Measurements from ENCODE around the gene GLB1L2.

The GLB1L2 gene

DNA sequence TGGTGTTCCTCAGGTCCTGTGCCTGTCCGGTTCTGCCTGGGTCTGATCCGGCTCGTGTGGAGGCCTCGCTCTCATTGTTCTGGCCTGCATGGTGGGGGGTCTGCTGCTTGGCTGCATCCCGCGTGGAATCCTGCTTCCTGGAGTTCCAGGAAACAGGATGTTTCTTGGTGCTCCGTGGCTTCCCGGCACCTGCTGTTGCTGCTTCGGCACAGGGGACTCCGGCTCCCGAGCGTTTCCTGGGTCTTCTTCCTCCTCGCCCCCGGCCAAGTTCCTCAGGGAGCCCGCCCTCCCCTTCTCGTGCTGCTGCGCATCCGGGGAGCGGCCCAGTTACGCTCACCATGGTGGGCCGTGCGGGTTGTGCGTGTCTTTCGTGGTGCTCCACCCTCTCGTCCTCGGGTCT is 29.9 kb downstream of the GLB1L2 start:
- Histone ChIP-seq H3K27ac (ENCODE audit: low read depth, low read length) (no peak overlapping the region), H3K9me3 (ENCODE audit: control insufficient read depth, insufficient read depth, low read depth, low read length) (no peaks in the 10 kb centered on the region), H3K27me3 (ENCODE audit: control insufficient read depth, insufficient read depth, low read length) (peaks cover 7% of the 10 kb centered on the region; the same call in 1 of the 2 replicates), H3K9ac (ENCODE audit: low read length) (no peak overlapping the region), H3K4me1 (ENCODE audit: control insufficient read depth, insufficient read depth, low read length) (no peaks in the 10 kb centered on the region; the same call in 1 of the 2 replicates), H3K4me3 (ENCODE audit: low read depth, low read length) (no peak overlapping the region), H3K36me3 (ENCODE audit: control insufficient read depth, insufficient read depth, low read length) (no peaks in the 10 kb centered on the region)

DNA sequence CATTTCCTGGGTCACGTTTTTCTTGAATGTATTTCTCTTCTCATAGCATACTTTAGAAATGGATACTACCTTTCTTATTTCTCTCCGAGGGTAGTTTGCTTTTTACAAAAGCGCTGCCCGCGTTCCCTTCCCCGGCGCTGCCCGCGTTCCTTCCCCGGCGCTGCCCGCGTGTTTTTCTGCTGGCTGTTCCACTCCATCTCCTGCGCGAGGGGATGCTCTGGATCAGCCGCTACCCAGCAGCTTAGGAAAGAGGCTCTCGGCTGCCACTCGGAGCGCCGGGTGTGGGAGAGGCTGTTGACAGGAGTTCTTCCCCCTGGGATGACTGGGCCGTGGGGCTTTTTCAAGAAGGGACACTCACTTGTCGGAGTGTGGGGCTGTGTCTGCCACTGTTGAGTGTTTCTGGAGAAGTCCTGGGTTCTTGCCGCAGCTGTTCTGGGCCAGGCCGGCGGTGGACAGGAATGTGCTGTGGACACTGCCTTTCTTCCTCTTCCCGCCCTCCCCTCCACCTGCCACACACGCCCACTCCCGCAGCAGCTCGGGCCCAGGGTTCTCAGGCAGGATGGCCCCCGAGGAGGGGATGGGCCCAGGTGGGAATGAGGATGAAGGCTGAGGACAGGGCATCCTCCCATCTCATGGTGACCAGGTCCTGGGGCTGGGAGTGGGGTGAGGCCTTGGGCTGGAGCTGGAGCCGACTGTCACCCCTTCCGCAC is 30.6 kb downstream of the GLB1L2 start:
- Histone ChIP-seq H3K4me3 (ENCODE audit: low read depth, low read length) (no peak overlapping the region), H3K4me1 (ENCODE audit: control insufficient read depth, insufficient read depth, low read length) (no peaks in the 10 kb centered on the region; the same call in 1 of the 2 replicates), H3K36me3 (ENCODE audit: control insufficient read depth, insufficient read depth, low read length) (no peaks in the 10 kb centered on the region), H3K27ac (ENCODE audit: low read depth, low read length) (no peak overlapping the region), H3K9me3 (ENCODE audit: control insufficient read depth, insufficient read depth, low read depth, low read length) (no peaks in the 10 kb centered on the region), H3K27me3 (ENCODE audit: control insufficient read depth, insufficient read depth, low read length) (peaks cover 7% of the 10 kb centered on the region; the same call in 1 of the 2 replicates), H3K9ac (ENCODE audit: low read length) (no peak overlapping the region)

DNA sequence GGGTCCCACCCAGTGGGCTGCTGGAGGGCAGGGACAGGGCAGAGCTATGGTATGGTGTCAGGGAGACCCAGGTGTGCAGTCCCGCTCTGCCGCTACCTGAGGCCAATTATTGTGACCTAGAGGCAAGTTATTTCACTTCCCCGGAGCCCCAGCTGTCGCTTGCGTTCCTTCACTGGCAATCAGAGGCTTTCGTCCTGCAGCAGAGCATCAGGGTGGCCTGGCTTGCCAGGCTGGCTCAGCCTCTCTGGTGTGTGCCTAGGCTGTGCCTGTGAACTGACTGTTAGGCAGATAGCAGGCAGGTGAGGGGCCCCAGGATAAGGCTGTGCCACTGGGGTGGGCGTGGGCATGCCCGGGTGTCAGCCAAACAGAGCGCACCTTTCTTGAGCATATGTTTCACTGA is 31.4 kb downstream of the GLB1L2 start:
- H3K4me1 ChIP-seq (ENCODE audit: control insufficient read depth, insufficient read depth, low read length): no peaks in the 10 kb centered on the region; the same call in 1 of the 2 replicates
- H3K36me3 ChIP-seq (ENCODE audit: control insufficient read depth, insufficient read depth, low read length): no peaks in the 10 kb centered on the region
- no peak overlapping the region for H3K27ac ChIP-seq (ENCODE audit: low read depth, low read length)
- no peak overlapping the region for H3K9ac ChIP-seq (ENCODE audit: low read length)
- no peaks in the 10 kb centered on the region for H3K9me3 ChIP-seq (ENCODE audit: control insufficient read depth, insufficient read depth, low read depth, low read length)
- H3K4me3 ChIP-seq (ENCODE audit: low read depth, low read length): no peak overlapping the region
- peaks cover 7% of the 10 kb centered on the region; the same call in 1 of the 2 replicates for H3K27me3 ChIP-seq (ENCODE audit: control insufficient read depth, insufficient read depth, low read length)

DNA sequence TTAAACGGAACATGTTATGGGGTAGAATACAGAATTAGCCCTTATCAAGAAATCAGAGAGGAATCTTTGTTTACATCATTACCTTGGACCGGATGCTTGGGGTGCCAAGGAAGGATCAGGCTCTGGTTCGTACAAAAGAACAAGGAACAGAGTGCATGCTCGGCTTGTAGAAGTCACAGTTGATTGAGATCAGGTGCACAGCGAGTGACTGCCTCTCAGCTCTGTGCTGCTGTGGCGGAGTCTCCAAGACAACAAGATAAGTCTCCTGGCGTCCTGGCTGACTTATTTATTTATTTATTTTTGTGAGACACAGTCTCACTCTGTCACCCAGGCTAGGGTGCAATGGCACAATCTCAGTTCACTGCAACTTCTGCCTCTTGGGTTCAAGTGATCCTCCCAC is 31.8 kb downstream of the GLB1L2 start:
- Histone ChIP-seq H3K9ac (ENCODE audit: low read length) (no peak overlapping the region), H3K27ac (ENCODE audit: low read depth, low read length) (no peak overlapping the region), H3K27me3 (ENCODE audit: control insufficient read depth, insufficient read depth, low read length) (peaks cover 7% of the 10 kb centered on the region; the same call in 1 of the 2 replicates), H3K4me3 (ENCODE audit: low read depth, low read length) (no peak overlapping the region), H3K9me3 (ENCODE audit: control insufficient read depth, insufficient read depth, low read depth, low read length) (no peaks in the 10 kb centered on the region), H3K36me3 (ENCODE audit: control insufficient read depth, insufficient read depth, low read length) (no peaks in the 10 kb centered on the region), H3K4me1 (ENCODE audit: control insufficient read depth, insufficient read depth, low read length) (no peaks in the 10 kb centered on the region; the same call in 1 of the 2 replicates)

DNA sequence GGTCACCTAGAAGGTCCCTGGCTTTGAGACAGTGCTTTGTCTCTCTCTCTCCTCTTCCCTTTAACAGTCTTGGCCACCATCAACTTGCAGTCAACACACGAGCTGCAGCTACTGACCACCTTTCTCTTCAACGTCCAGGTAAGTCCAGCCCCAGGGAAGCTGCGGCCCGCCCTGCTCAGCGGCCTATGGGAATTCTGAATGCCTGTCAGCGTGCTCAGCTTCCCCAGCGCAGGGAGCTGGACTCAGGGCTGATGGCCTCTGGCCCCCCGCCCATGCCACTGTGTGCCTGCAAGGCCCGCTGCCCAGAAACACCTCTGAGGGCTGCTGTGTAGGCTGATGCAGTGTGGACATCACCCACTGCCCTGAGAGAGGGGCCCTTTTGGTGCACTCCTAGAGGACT is 32.5 kb downstream of the GLB1L2 start:
- no peak overlapping the region for H3K27ac ChIP-seq (ENCODE audit: low read depth, low read length)
- H3K27me3 ChIP-seq (ENCODE audit: control insufficient read depth, insufficient read depth, low read length): peaks cover 7% of the 10 kb centered on the region; the same call in 1 of the 2 replicates
- no peaks in the 10 kb centered on the region for H3K9me3 ChIP-seq (ENCODE audit: control insufficient read depth, insufficient read depth, low read depth, low read length)
- no peak overlapping the region for H3K4me3 ChIP-seq (ENCODE audit: low read depth, low read length)
- H3K4me1 ChIP-seq (ENCODE audit: control insufficient read depth, insufficient read depth, low read length): no peaks in the 10 kb centered on the region; the same call in 1 of the 2 replicates
- H3K36me3 ChIP-seq (ENCODE audit: control insufficient read depth, insufficient read depth, low read length): no peaks in the 10 kb centered on the region
- H3K9ac ChIP-seq (ENCODE audit: low read length): no peak overlapping the region

DNA sequence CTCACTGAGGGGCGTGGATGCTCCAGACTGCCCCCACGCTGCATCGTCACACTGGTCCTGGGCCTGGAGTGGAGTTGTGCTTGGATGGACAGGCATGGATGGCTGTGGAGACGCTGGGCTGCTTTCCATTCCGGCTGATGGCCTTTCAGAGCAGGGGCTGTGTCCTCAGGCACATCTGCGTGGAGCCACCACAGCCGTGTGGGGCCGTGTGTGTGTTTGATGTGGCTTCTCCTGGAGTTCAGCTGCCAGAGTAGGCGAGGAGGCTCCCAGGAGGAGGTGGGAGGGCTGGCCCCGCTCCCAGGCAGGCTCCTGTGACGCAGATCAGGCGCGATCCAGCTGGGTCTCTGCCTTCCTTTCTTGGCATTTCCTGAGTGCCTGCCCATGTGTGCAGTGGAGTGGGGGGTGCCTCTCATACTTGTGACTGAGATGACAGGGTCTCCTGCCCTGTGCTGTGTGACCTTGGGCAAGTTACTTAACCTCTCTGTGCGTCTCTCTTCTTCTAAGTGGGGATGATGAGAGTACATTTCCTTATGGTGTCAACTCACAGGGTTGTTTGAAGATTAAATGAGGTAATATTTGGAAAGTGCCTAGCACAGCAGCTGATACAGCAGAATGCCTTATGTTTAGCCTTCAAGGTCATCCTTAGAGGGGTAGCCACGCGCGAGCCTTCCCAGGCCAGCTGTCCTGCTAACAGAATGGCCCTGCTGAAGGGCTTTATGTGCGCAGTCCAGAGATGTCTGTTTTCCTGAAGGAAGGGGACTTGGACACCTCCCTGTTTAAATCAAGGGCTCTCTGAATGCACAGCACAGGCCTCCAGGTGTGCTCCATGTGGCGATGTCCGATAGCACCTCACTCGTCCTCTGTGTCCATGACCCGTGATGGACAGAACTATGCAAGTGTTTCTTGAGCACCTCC is 33.5 kb downstream of the GLB1L2 start:
- no peaks in the 10 kb centered on the region for H3K4me1 ChIP-seq (ENCODE audit: control insufficient read depth, insufficient read depth, low read length)
- no peaks in the 10 kb centered on the region for H3K27me3 ChIP-seq (ENCODE audit: control insufficient read depth, insufficient read depth, low read length)
- H3K27ac ChIP-seq (ENCODE audit: low read depth, low read length): no peak overlapping the region
- no peak overlapping the region for H3K9ac ChIP-seq (ENCODE audit: low read length)
- H3K4me3 ChIP-seq (ENCODE audit: low read depth, low read length): no peak overlapping the region
- H3K36me3 ChIP-seq (ENCODE audit: control insufficient read depth, insufficient read depth, low read length): no peaks in the 10 kb centered on the region
- H3K9me3 ChIP-seq (ENCODE audit: control insufficient read depth, insufficient read depth, low read depth, low read length): no peaks in the 10 kb centered on the region

DNA sequence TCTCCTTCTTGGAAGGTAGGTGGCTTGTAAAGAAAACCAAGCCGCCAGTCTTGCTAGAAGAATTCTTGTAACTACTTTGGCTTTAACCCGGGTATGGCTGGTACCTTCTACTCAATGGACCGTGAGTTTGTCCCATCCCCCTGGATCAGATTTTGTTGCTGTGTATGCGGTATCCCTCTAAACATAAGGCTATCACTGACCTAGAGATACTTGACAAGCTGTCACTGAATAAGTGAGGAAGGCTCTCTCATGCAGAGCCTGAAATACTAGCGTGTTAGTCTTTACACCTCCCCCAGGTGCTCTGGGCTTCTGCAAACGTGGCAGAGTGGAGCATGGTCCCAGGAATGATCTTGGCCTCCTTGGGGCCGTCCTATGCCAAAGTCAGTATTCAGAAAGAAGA is 34.5 kb downstream of the GLB1L2 start:
- Histone ChIP-seq H3K27me3 (ENCODE audit: control insufficient read depth, insufficient read depth, low read length) (no peaks in the 10 kb centered on the region), H3K4me3 (ENCODE audit: low read depth, low read length) (no peak overlapping the region), H3K27ac (ENCODE audit: low read depth, low read length) (no peak overlapping the region), H3K36me3 (ENCODE audit: control insufficient read depth, insufficient read depth, low read length) (no peaks in the 10 kb centered on the region), H3K4me1 (ENCODE audit: control insufficient read depth, insufficient read depth, low read length) (no peaks in the 10 kb centered on the region), H3K9ac (ENCODE audit: low read length) (no peak overlapping the region), H3K9me3 (ENCODE audit: control insufficient read depth, insufficient read depth, low read depth, low read length) (no peaks in the 10 kb centered on the region)

DNA sequence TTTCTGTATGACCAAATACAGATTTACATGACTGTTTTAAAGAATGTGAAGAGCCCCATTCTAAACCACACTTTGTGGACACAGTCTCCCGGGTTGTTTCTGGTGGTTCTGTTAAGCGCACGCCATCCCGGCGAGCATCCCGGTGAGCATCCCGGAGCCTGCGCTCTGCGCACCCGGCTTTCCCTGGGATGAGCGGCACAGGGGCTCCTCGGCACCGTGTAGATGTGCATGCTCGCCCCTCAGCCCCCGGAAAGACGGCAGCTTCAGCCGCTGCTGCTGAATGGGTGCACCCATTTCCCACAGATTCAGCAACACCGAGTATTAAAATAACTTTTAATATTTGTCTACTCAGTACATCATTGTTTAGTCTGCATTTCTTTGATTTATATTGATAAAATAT is 36.0 kb downstream of the GLB1L2 start:
- Histone ChIP-seq H3K36me3 (ENCODE audit: control insufficient read depth, insufficient read depth, low read length) (no peaks in the 10 kb centered on the region), H3K9ac (ENCODE audit: low read length) (no peak overlapping the region), H3K27me3 (ENCODE audit: control insufficient read depth, insufficient read depth, low read length) (no peaks in the 10 kb centered on the region)

DNA sequence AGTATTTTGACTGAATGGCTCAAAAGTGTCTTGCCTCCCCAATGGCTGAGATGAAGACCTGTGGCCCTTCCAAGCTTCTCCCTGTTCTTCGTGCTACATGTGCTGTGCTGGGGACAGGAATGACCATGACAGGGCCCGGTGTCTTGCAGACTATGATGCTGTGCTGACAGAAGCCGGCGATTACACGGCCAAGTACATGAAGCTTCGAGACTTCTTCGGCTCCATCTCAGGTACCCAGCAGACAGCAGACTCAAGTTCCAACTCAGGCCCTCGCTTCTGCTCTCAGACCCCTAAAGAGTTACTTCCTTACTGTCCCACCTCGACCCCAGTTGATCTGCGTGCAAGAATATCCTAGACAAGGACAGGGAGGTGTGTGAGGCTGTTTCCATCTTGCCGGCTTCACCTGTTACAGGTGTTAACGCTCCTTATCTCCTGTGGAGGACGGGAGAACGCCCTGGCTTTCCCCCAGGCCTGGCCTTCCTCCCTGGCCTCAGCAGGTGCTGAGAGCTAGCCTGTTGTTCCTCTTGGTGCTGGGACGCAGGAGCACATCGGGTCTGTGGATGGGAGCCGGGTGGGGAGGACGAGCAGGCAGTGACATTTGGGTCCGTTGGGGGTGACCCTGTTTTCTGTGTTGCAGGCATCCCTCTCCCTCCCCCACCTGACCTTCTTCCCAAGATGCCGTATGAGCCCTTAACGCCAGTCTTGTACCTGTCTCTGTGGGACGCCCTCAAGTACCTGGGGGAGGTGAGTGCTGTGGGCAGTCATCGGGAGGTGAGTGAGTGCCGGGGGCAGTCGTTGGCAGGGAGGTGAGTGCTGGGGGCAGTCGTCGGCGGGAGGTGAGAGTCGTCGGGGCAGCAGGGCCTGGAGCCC is 38.1 kb downstream of the GLB1L2 start:
- H3K27me3 ChIP-seq (ENCODE audit: control insufficient read depth, insufficient read depth, low read length): no peaks in the 10 kb centered on the region
- H3K4me1 ChIP-seq (ENCODE audit: control insufficient read depth, insufficient read depth, low read length): no peaks in the 10 kb centered on the region
- no peaks in the 10 kb centered on the region for H3K36me3 ChIP-seq (ENCODE audit: control insufficient read depth, insufficient read depth, low read length)
- H3K9ac ChIP-seq (ENCODE audit: low read length): no peak overlapping the region
- H3K4me3 ChIP-seq (ENCODE audit: low read depth, low read length): no peak overlapping the region
- H3K27ac ChIP-seq (ENCODE audit: low read depth, low read length): no peak overlapping the region
- H3K9me3 ChIP-seq (ENCODE audit: control insufficient read depth, insufficient read depth, low read depth, low read length): no peaks in the 10 kb centered on the region

More for the DNA sequence above, 36.0 kb downstream of the GLB1L2 start:
- no peaks in the 10 kb centered on the region for H3K9me3 ChIP-seq (ENCODE audit: control insufficient read depth, insufficient read depth, low read depth, low read length)
- no peaks in the 10 kb centered on the region for H3K4me1 ChIP-seq (ENCODE audit: control insufficient read depth, insufficient read depth, low read length)
- H3K4me3 ChIP-seq (ENCODE audit: low read depth, low read length): no peak overlapping the region
- no peak overlapping the region for H3K27ac ChIP-seq (ENCODE audit: low read depth, low read length)

DNA sequence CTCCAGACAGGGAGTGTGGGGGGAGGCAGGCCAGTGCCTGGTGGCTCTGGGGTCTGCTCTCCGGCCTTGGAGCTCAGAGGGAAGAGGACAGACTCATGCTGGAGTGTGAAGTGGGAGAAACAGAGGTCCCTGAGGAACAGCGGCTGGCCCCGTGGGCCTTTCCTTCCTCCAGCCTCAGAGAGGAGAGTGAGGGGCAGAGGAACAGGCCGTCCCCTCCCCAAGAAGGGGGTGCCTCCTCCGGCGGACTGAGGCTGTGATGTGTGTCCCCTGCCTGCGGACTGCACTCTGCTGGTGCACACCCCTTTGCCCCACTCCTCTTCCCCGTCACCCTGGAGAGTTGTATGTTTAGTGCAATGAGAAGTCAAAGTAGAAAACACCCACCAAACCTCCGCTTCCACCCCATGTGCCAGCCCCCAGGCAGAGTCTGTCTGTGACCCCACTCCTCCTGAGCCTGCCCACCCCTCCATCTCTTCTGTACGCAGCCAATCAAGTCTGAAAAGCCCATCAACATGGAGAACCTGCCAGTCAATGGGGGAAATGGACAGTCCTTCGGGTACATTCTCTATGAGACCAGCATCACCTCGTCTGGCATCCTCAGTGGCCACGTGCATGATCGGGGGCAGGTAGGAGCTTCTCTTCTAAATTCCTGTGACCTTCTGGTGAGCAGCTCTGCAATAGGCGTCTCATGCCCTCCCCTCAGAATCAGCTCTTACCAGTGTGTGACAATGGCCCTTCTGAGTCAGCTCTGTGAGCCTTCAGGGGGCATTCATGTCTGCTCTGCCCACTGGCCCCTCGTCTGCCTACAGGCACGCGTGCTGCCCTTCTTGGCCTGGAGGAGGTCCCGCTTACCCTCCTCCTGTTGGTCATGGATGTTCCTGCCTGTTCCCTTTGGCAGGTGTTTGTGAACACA is 39.0 kb downstream of the GLB1L2 start:
- Histone ChIP-seq H3K27ac (ENCODE audit: low read depth, low read length) (no peak overlapping the region), H3K36me3 (ENCODE audit: control insufficient read depth, insufficient read depth, low read length) (no peaks in the 10 kb centered on the region), H3K4me3 (ENCODE audit: low read depth, low read length) (no peak overlapping the region), H3K27me3 (ENCODE audit: control insufficient read depth, insufficient read depth, low read length) (peaks cover 3% of the 10 kb centered on the region; the same call in 1 of the 2 replicates), H3K4me1 (ENCODE audit: control insufficient read depth, insufficient read depth, low read length) (no peaks in the 10 kb centered on the region), H3K9ac (ENCODE audit: low read length) (no peak overlapping the region), H3K9me3 (ENCODE audit: control insufficient read depth, insufficient read depth, low read depth, low read length) (no peaks in the 10 kb centered on the region)
